Stimulated activated CD4-positive, alpha-beta T cell treated with anti-CD3 and anti-CD28 coated beads, Interleukin-2, amount 100 ng/mL, for 4 hours (primary cell): Measurements from ENCODE around the gene BANK1.

Source experiments
- DNase-seq: peaks from one replicate; pipeline ENCODE4 v3.0.0-alpha.2; 2020; ENCODE audit warnings: low read depth

BANK1 gene

GRCh38 chr4:101956068-101956825 lies 165.7 kb downstream of the BANK1 start:
- DNase-seq = no peak

GRCh38 chr4:101958547-101958946 lies 168.0 kb downstream of the BANK1 start:
- no peak for DNase-seq

- no peak for DNase-seq
Measured at GRCh38 chr4:101960431-101960830, 169.9 kb downstream of the BANK1 start.

- no peak for DNase-seq
Measured at GRCh38 chr4:101961144-101961543, 170.6 kb downstream of the BANK1 start.

GRCh38 chr4:101967697-101968346 lies 177.3 kb downstream of the BANK1 start:
- DNase-seq = no peak

GRCh38 chr4:101968364-101968763 lies 177.8 kb downstream of the BANK1 start:
- DNase-seq = no peak

GRCh38 chr4:101969965-101970364 lies 179.4 kb downstream of the BANK1 start:
- DNase-seq = no peak

- no peak for DNase-seq
Measured at GRCh38 chr4:101970547-101971155, 180.1 kb downstream of the BANK1 start.

- no peak for DNase-seq
Measured at GRCh38 chr4:101972791-101973190, 182.3 kb downstream of the BANK1 start.

GRCh38 chr4:101973361-101973760 lies 182.8 kb downstream of the BANK1 start:
- no peak for DNase-seq

- no peak for DNase-seq
Measured at GRCh38 chr4:101977076-101977475, 186.5 kb downstream of the BANK1 start.

- DNase-seq = no peak
Measured at GRCh38 chr4:101981756-101982155, 191.2 kb downstream of the BANK1 start.

- no peak for DNase-seq
Measured at GRCh38 chr4:101983835-101984234, 193.3 kb downstream of the BANK1 start.

- DNase-seq = no peak
Measured at GRCh38 chr4:101987623-101988243, 197.2 kb downstream of the BANK1 start.

- DNase-seq = no peak
Measured at GRCh38 chr4:101989551-101989950, 199.0 kb downstream of the BANK1 start.

GRCh38 chr4:101992446-101992845 lies 201.9 kb downstream of the BANK1 start:
- no peak for DNase-seq

- DNase-seq = no peak
Measured at GRCh38 chr4:101993002-101993841, 202.7 kb downstream of the BANK1 start.

GRCh38 chr4:101993842-101994775 lies 203.6 kb downstream of the BANK1 start:
- no peak for DNase-seq

GRCh38 chr4:102007959-102008425 lies 217.5 kb downstream of the BANK1 start:
- DNase-seq = no peak

GRCh38 chr4:102008711-102009110 lies 218.2 kb downstream of the BANK1 start:
- no peak for DNase-seq

GRCh38 chr4:102022343-102022742 lies 231.8 kb downstream of the BANK1 start:
- no peak for DNase-seq
